GM12801 (cell line): ENCODE data around the gene A3GALT2.

Experiments
- CTCF ChIP-seq: IDR thresholded peaks from one replicate; pipeline ENCODE4 v1.5.1; 2011; ENCODE audit warnings: control low read depth; ENCODE audit not compliant: insufficient read length; ENCODE audit errors: extremely low read depth

Gene A3GALT2

GRCh38 chr1:33275195-33275594, 45.7 kb downstream of the A3GALT2 start:
- TF ChIP-seq CTCF, result no peak

GRCh38 chr1:33274446-33274845, 46.5 kb downstream of the A3GALT2 start:
- TF ChIP-seq CTCF, result no peak

GRCh38 chr1:33273961-33274371, 46.9 kb downstream of the A3GALT2 start:
- TF ChIP-seq CTCF, result no peak

- no peak for TF ChIP-seq CTCF
Measured at GRCh38 chr1:33273406-33273805, 47.5 kb downstream of the A3GALT2 start.

- no peak for TF ChIP-seq CTCF
Measured at GRCh38 chr1:33272930-33273329, 48.0 kb downstream of the A3GALT2 start.

GRCh38 chr1:33272509-33272908, 48.4 kb downstream of the A3GALT2 start:
- TF ChIP-seq CTCF, result no peak

GRCh38 chr1:33271666-33272505, 49.0 kb downstream of the A3GALT2 start:
- TF ChIP-seq CTCF, result no peak
